ENCODE data around the gene MBIP. TPM values are rescaled to one million over a fixed set of nuclear protein-coding genes. Genes with fewer than 3 reads are reported as not detected.

Gene MBIP
- total RNA-seq (ENCODE audit: unreplicated experiment): 26.7 TPM
- long read RNA-seq, transcript MBIP-203 (9 exons, 1,648 nt): major isoform, 13 of 17 reads
- long read RNA-seq, partial matches to known transcripts: 0 of 17 reads
- long read RNA-seq, other reads (novel, unspliced or antisense): 2 of 17 reads

- TF ChIP-seq CTCF (IDR thresholded peaks at IDR 0.05; ENCODE audit: partially characterized antibody, unreplicated experiment): no peak
- Mint-ChIP-seq H3K27me3 (ENCODE audit: unreplicated experiment) (peaks cover 5% of the 10 kb centered on the region), H3K36me3 (ENCODE audit: unreplicated experiment) (no peaks in the 10 kb centered on the region), H3K4me3 (ENCODE audit: unreplicated experiment) (peak within 1 kb of the TSS; percentile 91), H3K9me3 (ENCODE audit: unreplicated experiment) (peaks cover 7% of the 10 kb centered on the region), H3K27ac (ENCODE audit: unreplicated experiment) (peak within 1 kb of the TSS; percentile 94), H3K4me1 (ENCODE audit: low read depth, unreplicated experiment) (peaks cover 8% of the 10 kb centered on the region)
- DNase-seq: peak; percentile 89
These were observed at the start of gene MBIP for GRCh38 chr14:36320200-36320896. MBIP (minus strand) TSS chr14:36320637; CDS start chr14:36320588, 49 bp downstream.

GRCh38 chr14:36367985-36368774 is 47.7 kb upstream of the MBIP start:
- Mint-ChIP-seq H3K4me3 (ENCODE audit: unreplicated experiment) (no peak overlapping the region), H3K27ac (ENCODE audit: unreplicated experiment) (no peak overlapping the region), H3K27me3 (ENCODE audit: unreplicated experiment) (no peaks in the 10 kb centered on the region), H3K9me3 (ENCODE audit: unreplicated experiment) (no peaks in the 10 kb centered on the region), H3K4me1 (ENCODE audit: low read depth, unreplicated experiment) (no peaks in the 10 kb centered on the region), H3K36me3 (ENCODE audit: unreplicated experiment) (no peaks in the 10 kb centered on the region)
- DNase-seq: no peak
- TF ChIP-seq CTCF (IDR thresholded peaks at IDR 0.05; ENCODE audit: partially characterized antibody, unreplicated experiment): no peak

GRCh38 chr14:36365766-36366165 is 45.3 kb upstream of the MBIP start:
- no peak for TF ChIP-seq CTCF (IDR thresholded peaks at IDR 0.05; ENCODE audit: partially characterized antibody, unreplicated experiment)
- H3K27ac Mint-ChIP-seq (ENCODE audit: unreplicated experiment): no peak overlapping the region
- H3K36me3 Mint-ChIP-seq (ENCODE audit: unreplicated experiment): no peaks in the 10 kb centered on the region
- H3K4me3 Mint-ChIP-seq (ENCODE audit: unreplicated experiment): no peak overlapping the region
- H3K9me3 Mint-ChIP-seq (ENCODE audit: unreplicated experiment): no peaks in the 10 kb centered on the region
- no peak for DNase-seq
- no peaks in the 10 kb centered on the region for H3K4me1 Mint-ChIP-seq (ENCODE audit: low read depth, unreplicated experiment)
- H3K27me3 Mint-ChIP-seq (ENCODE audit: unreplicated experiment): no peaks in the 10 kb centered on the region

GRCh38 chr14:36363704-36364103 is 43.3 kb upstream of the MBIP start:
- no peak for DNase-seq
- Mint-ChIP-seq H3K27me3 (ENCODE audit: unreplicated experiment) (no peaks in the 10 kb centered on the region), H3K27ac (ENCODE audit: unreplicated experiment) (no peak overlapping the region), H3K9me3 (ENCODE audit: unreplicated experiment) (no peaks in the 10 kb centered on the region), H3K36me3 (ENCODE audit: unreplicated experiment) (no peaks in the 10 kb centered on the region), H3K4me1 (ENCODE audit: low read depth, unreplicated experiment) (no peaks in the 10 kb centered on the region), H3K4me3 (ENCODE audit: unreplicated experiment) (no peak overlapping the region)
- TF ChIP-seq CTCF (IDR thresholded peaks at IDR 0.05; ENCODE audit: partially characterized antibody, unreplicated experiment): no peak

GRCh38 chr14:36362648-36363047 is 42.2 kb upstream of the MBIP start:
- no peaks in the 10 kb centered on the region for H3K4me1 Mint-ChIP-seq (ENCODE audit: low read depth, unreplicated experiment)
- no peaks in the 10 kb centered on the region for H3K9me3 Mint-ChIP-seq (ENCODE audit: unreplicated experiment)
- no peak overlapping the region for H3K27ac Mint-ChIP-seq (ENCODE audit: unreplicated experiment)
- H3K36me3 Mint-ChIP-seq (ENCODE audit: unreplicated experiment): no peaks in the 10 kb centered on the region
- DNase-seq: no peak
- no peak for TF ChIP-seq CTCF (IDR thresholded peaks at IDR 0.05; ENCODE audit: partially characterized antibody, unreplicated experiment)
- no peaks in the 10 kb centered on the region for H3K27me3 Mint-ChIP-seq (ENCODE audit: unreplicated experiment)
- no peak overlapping the region for H3K4me3 Mint-ChIP-seq (ENCODE audit: unreplicated experiment)
